HG03196 (cell line): Measurements from ENCODE around the gene PLS1.
"Not testable (repeated sequence)": the region's sequence is repeated elsewhere in the genome, so short reads cannot be mapped to it uniquely, and the experiment has no call there.

Experiments used
- ATAC-seq: cut with Tn5 transposase; IDR thresholded peaks from one replicate; pipeline ENCODE4 v1.9.1; 2021; ENCODE audit not compliant: unreplicated experiment

Gene PLS1

GRCh38 chr3:142691527-142691926, 95.3 kb downstream of the PLS1 start:
- no peak for ATAC-seq

- no peak for ATAC-seq
Observed at GRCh38 chr3:142693136-142693853, 97.1 kb downstream of the PLS1 start.

GRCh38 chr3:142694225-142694624, 98.0 kb downstream of the PLS1 start:
- no peak for ATAC-seq

DNA sequence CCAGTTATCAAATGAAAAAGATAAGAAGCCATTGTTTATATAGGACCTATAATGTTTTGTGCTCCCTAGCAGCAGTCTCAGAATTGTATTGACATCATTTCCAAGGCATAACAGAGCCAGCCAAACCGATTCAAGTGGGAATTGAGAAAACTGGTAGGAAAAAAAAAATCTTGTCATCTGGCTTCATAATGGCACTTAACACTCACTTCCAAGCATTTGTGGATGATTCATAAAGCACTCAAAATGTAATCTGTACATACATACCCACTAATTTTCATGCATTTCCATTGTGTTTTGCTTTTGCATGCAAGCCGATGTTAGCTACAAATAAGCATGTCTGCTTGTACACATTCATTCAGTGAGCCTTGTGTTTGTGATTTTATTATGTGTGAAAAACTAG, 109.0 kb downstream of the PLS1 start:
- no peak for ATAC-seq

DNA sequence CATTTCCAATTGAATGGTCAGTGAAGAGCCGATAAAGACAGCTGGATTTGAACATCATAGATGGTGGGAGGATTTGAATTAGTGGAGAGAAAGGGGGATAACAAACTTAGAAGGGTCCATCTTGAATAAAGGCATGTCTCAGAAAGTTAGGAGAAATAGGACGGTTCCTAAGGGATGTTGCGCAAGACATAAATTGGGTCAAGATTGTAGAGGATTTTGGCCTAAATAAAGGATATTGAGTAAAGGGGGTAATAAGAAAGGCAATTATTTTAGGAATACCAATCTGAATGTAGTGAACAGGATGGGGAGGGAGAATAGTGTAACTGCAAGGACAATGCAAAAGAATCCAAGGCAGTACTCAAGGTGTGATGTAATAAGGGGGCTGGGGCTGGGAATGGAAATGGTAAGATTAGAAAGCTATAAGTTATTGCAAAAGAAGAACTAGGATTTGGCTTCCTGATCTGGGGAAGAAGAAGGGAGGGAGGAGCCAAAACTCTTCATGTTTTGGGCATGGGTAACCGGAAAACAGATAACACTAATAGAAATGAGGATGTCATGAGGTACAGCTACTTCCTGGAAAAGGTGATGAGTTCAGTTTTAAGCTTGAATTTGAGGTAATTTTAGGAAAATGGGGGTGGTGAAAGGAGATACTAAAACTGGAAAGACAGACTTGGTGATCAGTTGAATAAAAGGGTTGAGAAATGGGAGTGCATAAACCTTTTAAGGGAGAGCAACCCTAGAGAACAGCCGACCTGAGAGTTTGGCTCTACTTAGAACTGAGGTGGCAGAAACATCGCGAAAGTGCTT, 110.3 kb downstream of the PLS1 start:
- ATAC-seq, result no peak

DNA sequence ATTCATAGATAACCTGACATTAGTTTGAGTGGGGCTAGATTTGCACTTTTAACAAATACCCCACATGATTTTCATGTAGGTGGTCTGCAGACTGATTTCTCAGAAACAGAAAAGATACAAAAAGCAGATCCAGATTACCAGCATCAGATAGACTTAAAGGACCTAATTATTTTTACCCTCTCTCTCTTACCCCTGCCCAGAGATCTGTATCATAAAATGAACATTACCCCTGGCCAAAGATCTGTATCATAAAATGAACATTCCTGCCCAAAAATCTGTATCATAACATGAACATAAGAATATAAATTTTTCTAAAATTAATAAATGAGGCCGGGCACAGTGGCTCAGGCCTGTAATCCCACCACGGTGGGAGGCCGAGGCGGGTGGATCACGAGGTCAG, 113.0 kb downstream of the PLS1 start:
- ATAC-seq, result no peak

GRCh38 chr3:142714882-142715281, 118.7 kb downstream of the PLS1 start:
- not testable (repeated sequence) for ATAC-seq

DNA sequence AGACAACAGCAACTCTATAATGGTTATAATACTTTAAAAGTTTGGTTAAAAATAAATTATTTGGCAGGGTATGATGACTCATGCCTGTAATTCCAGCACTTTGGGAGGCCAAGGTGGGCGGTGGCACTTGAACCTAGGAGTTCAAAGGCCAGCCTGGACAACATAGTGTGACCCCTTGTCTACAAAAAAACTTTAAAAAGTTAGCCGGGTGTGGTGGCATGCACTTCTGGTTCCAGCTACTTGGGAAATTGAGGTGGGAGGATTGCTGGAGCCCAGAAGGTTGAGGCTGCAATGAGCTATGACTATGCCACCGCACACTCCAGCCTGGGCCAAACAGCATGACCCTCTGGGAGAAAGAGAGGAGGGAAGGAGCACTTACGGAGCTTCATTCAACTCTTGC, 119.9 kb downstream of the PLS1 start:
- no peak for ATAC-seq

DNA sequence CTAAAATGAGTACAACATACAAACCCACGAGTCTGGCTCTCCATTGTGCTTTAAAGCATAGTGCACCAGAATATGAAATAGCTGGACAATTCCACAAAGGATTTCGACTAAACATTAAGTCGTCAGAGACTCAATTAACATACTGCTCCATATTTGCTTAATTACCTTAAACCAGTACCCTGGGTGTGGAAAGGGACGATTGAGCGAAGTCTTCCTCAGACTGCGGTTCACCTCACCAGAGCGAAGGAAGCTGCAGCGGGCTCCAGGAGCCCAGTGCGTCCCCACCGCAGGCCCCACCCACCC, 127.4 kb downstream of the PLS1 start:
- no peak for ATAC-seq

GRCh38 chr3:142723968-142724681, 127.9 kb downstream of the PLS1 start, which contains the start of gene TRPC1:
Gene TRPC1 (plus strand): TSS chr3:142724034. CDS start chr3:142724560, 526 bp downstream.
- peak; percentile 94 for ATAC-seq

GRCh38 chr3:142724682-142725356, 128.6 kb downstream of the PLS1 start:
- ATAC-seq, result peak; percentile 10

DNA sequence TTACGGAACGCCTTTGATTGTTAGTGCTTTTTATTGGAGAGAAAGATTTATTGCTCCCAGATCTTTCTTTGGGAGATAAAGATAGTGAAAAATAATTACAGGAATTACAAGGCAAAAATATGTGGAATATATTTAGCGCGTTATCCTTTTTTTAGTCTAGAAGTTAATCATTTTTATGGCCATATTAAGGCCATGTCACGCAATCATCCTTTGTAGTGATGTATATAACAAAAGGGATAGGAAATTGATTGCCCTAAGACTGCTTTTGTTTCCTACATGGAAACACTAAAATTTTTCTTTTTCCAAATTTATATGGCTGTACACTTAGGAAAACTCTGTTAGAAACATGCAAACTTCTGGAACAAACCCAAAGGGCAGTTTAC, 129.2 kb downstream of the PLS1 start:
- no peak for ATAC-seq

DNA sequence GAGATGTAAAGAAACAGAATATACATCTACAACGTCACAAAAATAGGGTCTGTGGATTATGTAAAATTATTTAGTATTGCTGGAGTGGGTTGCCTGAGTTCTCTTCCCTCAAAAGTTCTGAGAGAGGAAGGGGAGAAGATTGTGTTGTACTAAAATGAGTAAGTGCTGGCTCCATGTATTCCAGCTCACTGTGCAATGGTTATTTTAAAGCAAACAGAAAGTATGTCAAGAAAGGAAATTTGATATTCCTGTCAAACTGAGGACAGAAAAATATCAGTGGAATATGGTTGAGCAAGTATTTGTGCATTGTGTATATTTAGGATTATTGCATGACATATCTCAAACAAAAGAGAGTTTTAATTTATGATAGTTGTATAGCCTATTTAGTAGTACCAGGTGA, 129.8 kb downstream of the PLS1 start:
- ATAC-seq, result no peak

GRCh38 chr3:142732066-142732465, 135.9 kb downstream of the PLS1 start:
- ATAC-seq, result no peak

DNA sequence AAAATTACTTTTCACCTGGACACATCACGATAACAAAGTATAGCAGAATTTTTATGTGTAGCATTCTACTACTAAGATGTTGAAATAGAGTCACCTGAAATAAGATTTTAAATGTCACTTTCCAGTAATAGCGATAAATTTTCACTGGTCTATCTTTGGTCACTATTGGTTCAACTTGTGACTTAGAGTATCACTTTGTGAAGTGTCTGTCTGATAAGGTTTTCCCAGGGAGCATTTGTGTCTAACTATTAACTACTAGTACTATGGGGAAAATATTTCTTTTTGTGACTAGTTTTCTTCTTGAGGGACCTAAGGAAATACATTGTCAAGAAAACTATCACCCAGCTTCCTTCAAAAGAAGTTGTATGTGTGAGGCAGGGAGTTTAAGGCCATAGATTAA, 138.6 kb downstream of the PLS1 start:
- no peak for ATAC-seq

DNA sequence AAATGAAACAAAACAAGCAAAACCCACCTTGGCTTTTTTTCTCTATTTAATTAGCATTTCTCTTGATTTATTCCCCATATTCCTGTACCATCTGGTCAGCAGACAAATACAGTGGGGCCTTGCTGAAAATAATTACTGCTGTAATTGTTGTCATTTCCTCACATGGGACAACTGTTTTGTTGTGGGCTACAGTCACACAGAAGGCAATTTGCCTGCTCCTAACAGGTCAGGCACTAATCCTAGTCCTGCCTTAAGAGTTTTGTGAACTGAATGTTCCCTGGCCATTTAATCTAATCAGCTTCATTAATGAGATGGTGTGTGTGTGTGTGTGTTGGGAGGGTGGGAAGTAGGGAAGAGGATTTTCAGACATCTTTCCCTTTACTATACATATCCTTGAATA, 139.3 kb downstream of the PLS1 start:
- no peak for ATAC-seq

GRCh38 chr3:142738396-142738795, 142.2 kb downstream of the PLS1 start:
- no peak for ATAC-seq

DNA sequence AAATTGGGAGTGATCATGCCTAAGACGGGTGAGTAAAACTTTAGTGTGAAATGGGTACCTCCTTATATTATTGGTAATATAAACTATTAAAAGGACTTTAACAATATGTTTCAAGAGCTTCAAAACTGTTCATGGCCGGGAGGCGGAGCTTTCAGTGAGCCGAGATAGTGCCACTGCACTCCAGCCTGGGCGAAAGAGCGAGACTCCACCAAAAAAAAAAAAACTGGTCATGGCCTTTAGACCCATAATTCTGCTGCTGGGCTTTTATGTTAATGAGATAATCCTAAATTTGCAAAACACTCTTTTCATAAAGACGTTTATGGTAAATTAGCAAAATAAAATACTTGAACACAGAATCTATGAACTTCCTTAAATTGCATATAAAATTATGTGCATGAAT, 150.5 kb downstream of the PLS1 start:
- ATAC-seq, result no peak

DNA sequence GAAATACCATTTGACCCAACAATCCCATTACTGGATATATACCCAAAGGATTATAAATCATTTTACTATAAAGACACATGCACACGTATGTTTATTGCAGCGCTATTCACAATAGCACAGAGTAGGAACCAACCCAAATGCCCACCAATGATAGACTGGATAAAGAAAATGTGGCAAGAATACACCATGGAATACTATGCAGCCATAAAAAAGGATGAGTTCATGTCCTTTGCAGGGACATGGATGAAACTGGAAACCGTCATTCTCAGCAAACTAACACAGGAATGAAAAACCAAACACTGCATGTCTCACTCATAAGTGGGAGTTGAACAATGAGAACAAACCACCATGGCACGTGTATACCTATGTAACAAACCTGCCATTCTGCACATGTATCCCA, 154.3 kb downstream of the PLS1 start:
- not testable (repeated sequence) for ATAC-seq

- ATAC-seq, result not testable (repeated sequence)
Observed at GRCh38 chr3:142752605-142753004, 156.4 kb downstream of the PLS1 start.

DNA sequence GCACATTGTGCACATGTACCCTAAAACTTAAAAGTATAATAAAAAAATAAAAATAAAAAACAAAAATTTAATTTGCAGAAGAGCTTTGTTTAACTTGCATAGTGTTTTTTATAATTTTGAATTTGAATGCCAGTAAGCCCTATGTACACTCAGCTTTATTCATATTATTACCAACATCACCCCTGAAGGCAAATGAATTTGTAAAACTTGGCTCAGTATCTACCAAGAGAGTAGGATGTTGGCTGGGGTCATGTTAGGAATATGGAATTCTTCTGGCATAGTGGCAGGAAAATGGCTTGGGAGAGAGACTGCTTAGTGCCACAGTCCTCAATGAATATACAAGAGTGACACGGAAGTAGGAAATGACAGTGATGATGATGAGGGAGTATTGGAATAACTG, 158.3 kb downstream of the PLS1 start:
- ATAC-seq, result no peak
